ENCODE measurements around the gene PAXX. TPM values are rescaled to one million over a fixed set of nuclear protein-coding genes. Genes with fewer than 3 reads are reported as not detected.

The PAXX gene
- total and polyA plus RNA-seq, 2 donors (not counting 1 experiment from before 2014, with no cell fraction given): 6.1 to 13.7 TPM

GRCh38 chr9:137037035-137037434 lies 44.8 kb downstream of the PAXX start:
- Histone ChIP-seq H3K79me2 (ENCODE audit: control insufficient read depth, insufficient read depth, low read length) (no peaks in the 10 kb centered on the region), H3K27me3 (ENCODE audit: control insufficient read depth, insufficient read depth, low read length) (no peaks in the 10 kb centered on the region), H4K20me1 (ENCODE audit: control insufficient read depth, extremely low read depth, insufficient read depth, low read length) (no peaks in the 10 kb centered on the region), H3K4me2 (ENCODE audit: extremely low read depth, insufficient read depth, low read length) (no peak overlapping the region), H3K4me1 (ENCODE audit: control insufficient read depth, extremely low read depth, insufficient read depth, low read length) (no peaks in the 10 kb centered on the region), H2AFZ (ENCODE audit: low read length) (no peak overlapping the region), H3K36me3 (ENCODE audit: control insufficient read depth, insufficient read depth, low read length) (peaks cover 11% of the 10 kb centered on the region), H3K9ac (ENCODE audit: insufficient read depth, low read length) (no peak overlapping the region), H3K9me3 (ENCODE audit: control insufficient read depth, insufficient read depth, low read depth, low read length) (no peaks in the 10 kb centered on the region), H3K4me3 (replicated peaks in 1 of 4; ENCODE audit: control extremely low read depth in 1 of 4, insufficient read depth in 1 of 4, low read depth in 3 of 4, low read length in 4 of 4) (no peak overlapping the region), H3K27ac (ENCODE audit: insufficient read depth, low read length) (no peak overlapping the region)
- no peak for DNase-seq (ENCODE audit: low read depth in 2 of 2)
- TF ChIP-seq CTCF (conservative IDR thresholded peaks at IDR 0.05 in 1 of 2, IDR thresholded peaks at IDR 0.05 in 1 of 2; ENCODE audit: low read depth in 1 of 2, low read length in 2 of 2) (no peak), EZH2 (IDR thresholded peaks at IDR 0.05; ENCODE audit: low read length, missing control alignments) (no peak)

- H3K4me1 ChIP-seq (ENCODE audit: control insufficient read depth, extremely low read depth, insufficient read depth, low read length): no peaks in the 10 kb centered on the region
- H3K4me3 ChIP-seq (replicated peaks in 1 of 4; ENCODE audit: control extremely low read depth in 1 of 4, insufficient read depth in 1 of 4, low read depth in 3 of 4, low read length in 4 of 4): no peak overlapping the region
- H2AFZ ChIP-seq (ENCODE audit: low read length): no peak overlapping the region
- no peaks in the 10 kb centered on the region for H3K27me3 ChIP-seq (ENCODE audit: control insufficient read depth, insufficient read depth, low read length)
- no peak overlapping the region for H3K4me2 ChIP-seq (ENCODE audit: extremely low read depth, insufficient read depth, low read length)
- no peak overlapping the region for H3K27ac ChIP-seq (ENCODE audit: insufficient read depth, low read length)
- TF ChIP-seq EZH2 (IDR thresholded peaks at IDR 0.05; ENCODE audit: low read length, missing control alignments): no peak
- TF ChIP-seq CTCF (conservative IDR thresholded peaks at IDR 0.05 in 1 of 2, IDR thresholded peaks at IDR 0.05 in 1 of 2; ENCODE audit: low read depth in 1 of 2, low read length in 2 of 2): no peak
- no peaks in the 10 kb centered on the region for H3K79me2 ChIP-seq (ENCODE audit: control insufficient read depth, insufficient read depth, low read length)
- DNase-seq (ENCODE audit: low read depth in 2 of 2): no peak
- no peaks in the 10 kb centered on the region for H4K20me1 ChIP-seq (ENCODE audit: control insufficient read depth, extremely low read depth, insufficient read depth, low read length)
- no peaks in the 10 kb centered on the region for H3K9me3 ChIP-seq (ENCODE audit: control insufficient read depth, insufficient read depth, low read depth, low read length)
- no peak overlapping the region for H3K9ac ChIP-seq (ENCODE audit: insufficient read depth, low read length)
- H3K36me3 ChIP-seq (ENCODE audit: control insufficient read depth, insufficient read depth, low read length): peaks cover 11% of the 10 kb centered on the region
Measured at GRCh38 chr9:137037483-137037882, 45.3 kb downstream of the PAXX start.

- Histone ChIP-seq H3K9ac (ENCODE audit: insufficient read depth, low read length) (no peak overlapping the region), H3K27ac (ENCODE audit: insufficient read depth, low read length) (no peak overlapping the region), H2AFZ (ENCODE audit: low read length) (no peak overlapping the region), H3K27me3 (ENCODE audit: control insufficient read depth, insufficient read depth, low read length) (no peaks in the 10 kb centered on the region), H4K20me1 (ENCODE audit: control insufficient read depth, extremely low read depth, insufficient read depth, low read length) (no peaks in the 10 kb centered on the region), H3K79me2 (ENCODE audit: control insufficient read depth, insufficient read depth, low read length) (peaks cover 5% of the 10 kb centered on the region), H3K4me1 (ENCODE audit: control insufficient read depth, extremely low read depth, insufficient read depth, low read length) (peaks cover under 1% of the 10 kb centered on the region), H3K9me3 (ENCODE audit: control insufficient read depth, insufficient read depth, low read depth, low read length) (no peaks in the 10 kb centered on the region), H3K4me3 (replicated peaks in 1 of 4; ENCODE audit: control extremely low read depth in 1 of 4, insufficient read depth in 1 of 4, low read depth in 3 of 4, low read length in 4 of 4) (no peak overlapping the region), H3K36me3 (ENCODE audit: control insufficient read depth, insufficient read depth, low read length) (peaks cover 11% of the 10 kb centered on the region), H3K4me2 (ENCODE audit: extremely low read depth, insufficient read depth, low read length) (no peak overlapping the region)
- TF ChIP-seq CTCF (conservative IDR thresholded peaks at IDR 0.05 in 1 of 2, IDR thresholded peaks at IDR 0.05 in 1 of 2; ENCODE audit: low read depth in 1 of 2, low read length in 2 of 2) (no peak), EZH2 (IDR thresholded peaks at IDR 0.05; ENCODE audit: low read length, missing control alignments) (no peak)
- DNase-seq (ENCODE audit: low read depth in 2 of 2): no peak
Measured at GRCh38 chr9:137038916-137039315, 46.7 kb downstream of the PAXX start.
